Lung (tissue), 12 donors: ENCODE measurements around the gene TRIM44. TPM values are rescaled to one million over a fixed set of nuclear protein-coding genes. Genes with fewer than 3 reads are reported as not detected.

Experiments
- ATAC-seq: fragments of 200-7000 bp; cut with Tn5 transposase; one replicate; pipeline ENCODE4 v1.9.1; 2020; ENCODE audit warnings: moderate number of reproducible peaks; ENCODE audit not compliant: insufficient read depth, low FRiP score
- DNase-seq, 3 donors: peaks; one replicate each; pipeline ENCODE4 v3.0.0-alpha.2; 2013 to 2017
- H3K27ac ChIP-seq, 2 donors: one replicate each; pipeline ENCODE4 v1.5.1; 2013; ENCODE audit warnings: mild to moderate bottlenecking in 2 of 2, moderate library complexity in 2 of 2, control low read depth in 1 of 2, inconsistent platforms in 1 of 2, low read depth in 1 of 2, low read length in 1 of 2
- H3K27me3 ChIP-seq, 3 donors: one replicate each; pipeline ENCODE4 v1.5.1; 2013; ENCODE audit warnings: low read length in 2 of 3; ENCODE audit not compliant: control insufficient read depth in 3 of 3, insufficient read depth in 3 of 3
- H3K36me3 ChIP-seq, 4 donors: one replicate each; pipeline ENCODE4 v1.5.1; 2013; ENCODE audit warnings: low read length in 4 of 4, mild to moderate bottlenecking in 1 of 4, moderate library complexity in 1 of 4; ENCODE audit not compliant: control insufficient read depth in 4 of 4, insufficient read depth in 4 of 4
- H3K4me1 ChIP-seq, 5 donors: one replicate each; pipeline ENCODE4 v1.5.1; 2013; ENCODE audit warnings: low read length in 5 of 5, mild to moderate bottlenecking in 2 of 5, moderate library complexity in 1 of 5; ENCODE audit not compliant: control insufficient read depth in 5 of 5, insufficient read depth in 5 of 5
- H3K4me3 ChIP-seq: one replicate; pipeline ENCODE4 v1.5.1; 2013; ENCODE audit warnings: mild to moderate bottlenecking, control low read depth, moderate library complexity
- H3K9ac ChIP-seq, 2 donors: one replicate each; pipeline ENCODE4 v1.5.1; 2013; ENCODE audit warnings: low read length in 2 of 2, control low read depth in 1 of 2; ENCODE audit not compliant: insufficient read depth in 1 of 2
- H3K9me3 ChIP-seq, 4 donors: one replicate each; pipeline ENCODE4 v1.5.1; 2013; ENCODE audit warnings: low read length in 3 of 4, mild to moderate bottlenecking in 1 of 4, moderate library complexity in 1 of 4; ENCODE audit not compliant: control insufficient read depth in 4 of 4, insufficient read depth in 3 of 4
- WGBS, 2 donors: extraction: QIAGEN DNeasy Blood & Tissue Kit; methylation state at CpG; one replicate each; pipeline ENCODE4 v1.1.7; 2013; 5-methylcytosine and 5-hydroxymethylcytosine counted together
- polyA plus RNA-seq, 2 donors: library from polyadenylated mRNA; stranded (reverse); fragments of 200-250 nt; gene quantifications; one replicate each; pipeline ENCODE4 v1.2.1, GENCODE V29; 2013
- total RNA-seq, 2 donors: library from RNA; depleted of rRNA in 1 of 2; stranded (reverse); fragments of >200 nt in 1 of 2; gene quantifications; one replicate each; pipeline ENCODE4 v1.2.1, GENCODE V29; 2014 to 2021
- TF ChIP-seq, protein P1 (sequence below): IDR thresholded peaks from 2 replicates; pipeline ENCODE4 v1.5.1; 2012; ENCODE audit warnings: mild to moderate bottlenecking; ENCODE audit errors: control extremely low read depth, extremely low read depth
- donor health status: control.
- donor health status: control.
- donor health status: Bipolar disorder and iron deficiency.
- donor health status: healthy.
- donor health status: DM: yes; HTN: yes; CAD: no.

Gene TRIM44
- total and polyA plus RNA-seq, 4 donors, result 9.1 to 62.2 (median 22.7) TPM

DNA sequence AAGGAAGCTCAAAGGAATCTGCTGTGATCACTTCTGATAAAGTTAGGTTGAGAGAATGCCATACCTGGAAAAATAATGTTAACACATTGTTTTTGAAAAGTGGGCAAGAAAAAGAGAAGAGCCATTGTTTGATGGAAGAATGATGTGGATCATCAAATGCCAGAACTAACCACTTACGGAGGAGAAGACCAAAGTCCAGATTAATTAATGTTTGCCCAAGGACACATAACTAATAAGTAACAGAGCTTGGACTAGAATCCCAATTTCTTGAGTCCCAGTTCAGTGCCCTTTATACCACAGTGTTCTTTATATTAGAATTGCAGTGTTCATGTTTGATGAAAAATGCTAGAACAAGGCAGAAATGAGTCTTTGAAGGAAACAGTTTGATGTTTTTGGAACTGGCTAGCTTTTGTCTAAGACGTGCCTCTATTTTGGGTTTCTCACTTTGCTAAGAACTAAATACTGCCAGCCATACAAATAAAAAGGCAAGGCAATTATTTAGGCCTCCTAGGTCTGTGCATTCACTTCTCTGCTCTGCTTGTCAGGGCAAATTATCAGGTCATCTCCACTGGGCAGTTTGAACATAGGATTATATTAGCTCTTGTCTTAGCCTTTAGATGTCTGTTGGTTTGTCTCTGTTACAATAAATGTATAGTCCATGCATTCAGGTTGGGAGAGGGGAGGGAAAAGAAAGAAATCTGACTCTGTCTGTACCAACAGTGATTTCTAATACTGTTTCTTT is 72.3 kb downstream of the TRIM44 start:
- TF ChIP-seq, protein P1, sequence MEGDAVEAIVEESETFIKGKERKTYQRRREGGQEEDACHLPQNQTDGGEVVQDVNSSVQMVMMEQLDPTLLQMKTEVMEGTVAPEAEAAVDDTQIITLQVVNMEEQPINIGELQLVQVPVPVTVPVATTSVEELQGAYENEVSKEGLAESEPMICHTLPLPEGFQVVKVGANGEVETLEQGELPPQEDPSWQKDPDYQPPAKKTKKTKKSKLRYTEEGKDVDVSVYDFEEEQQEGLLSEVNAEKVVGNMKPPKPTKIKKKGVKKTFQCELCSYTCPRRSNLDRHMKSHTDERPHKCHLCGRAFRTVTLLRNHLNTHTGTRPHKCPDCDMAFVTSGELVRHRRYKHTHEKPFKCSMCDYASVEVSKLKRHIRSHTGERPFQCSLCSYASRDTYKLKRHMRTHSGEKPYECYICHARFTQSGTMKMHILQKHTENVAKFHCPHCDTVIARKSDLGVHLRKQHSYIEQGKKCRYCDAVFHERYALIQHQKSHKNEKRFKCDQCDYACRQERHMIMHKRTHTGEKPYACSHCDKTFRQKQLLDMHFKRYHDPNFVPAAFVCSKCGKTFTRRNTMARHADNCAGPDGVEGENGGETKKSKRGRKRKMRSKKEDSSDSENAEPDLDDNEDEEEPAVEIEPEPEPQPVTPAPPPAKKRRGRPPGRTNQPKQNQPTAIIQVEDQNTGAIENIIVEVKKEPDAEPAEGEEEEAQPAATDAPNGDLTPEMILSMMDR, result no peak
- DNase-seq, result no peak
- Histone ChIP-seq H3K36me3 (peaks cover 2 to 25% (median 18%) of the 10 kb centered on the region in 4 donors), H3K4me3 (no peak overlapping the region), H3K4me1 (peaks cover 0 to 5% (median 0%) of the 10 kb centered on the region in 5 donors), H3K9ac (no peak overlapping the region), H3K27ac (no peak overlapping the region), H3K27me3 (no peaks in the 10 kb centered on the region), H3K9me3 (peaks cover 0 to 4% (median 3%) of the 10 kb centered on the region in 4 donors)
- WGBS, 2 donors, result 87 to 92% methylated on average over 2 of the region's 2 CpGs
- ATAC-seq, result no peak

DNA sequence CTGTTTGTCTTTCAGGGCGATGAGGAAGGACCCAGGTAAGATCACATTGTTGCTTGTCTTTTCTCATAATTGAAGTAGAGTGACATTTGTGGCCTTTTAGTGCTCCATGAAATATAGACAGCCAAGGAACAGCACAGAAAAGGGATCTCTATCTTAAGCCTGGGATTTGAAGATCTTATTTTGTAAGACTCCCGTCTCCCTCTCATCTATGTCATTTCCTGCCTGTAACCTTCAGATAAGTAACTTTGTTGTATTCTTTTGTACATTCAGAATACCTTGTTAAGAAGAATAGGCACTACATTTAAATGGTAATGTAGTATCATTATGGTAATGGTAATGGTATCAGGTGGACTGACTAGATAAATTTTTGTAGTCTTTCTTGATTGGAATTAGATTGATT is 72.8 kb downstream of the TRIM44 start:
- Histone ChIP-seq H3K36me3 (peaks cover 2 to 25% (median 14%) of the 10 kb centered on the region in 4 donors), H3K9ac (no peak overlapping the region), H3K27ac (no peak overlapping the region), H3K27me3 (no peaks in the 10 kb centered on the region), H3K9me3 (peaks cover 0 to 3% (median under 1%) of the 10 kb centered on the region in 4 donors), H3K4me3 (no peak overlapping the region), H3K4me1 (peaks cover 0 to 5% (median 0%) of the 10 kb centered on the region in 5 donors)
- TF ChIP-seq, protein P1, result no peak
- 58 to 70% methylated on average over 2 of the region's 2 CpGs for WGBS, 2 donors
- ATAC-seq (no peak), DNase-seq (no peak)

DNA sequence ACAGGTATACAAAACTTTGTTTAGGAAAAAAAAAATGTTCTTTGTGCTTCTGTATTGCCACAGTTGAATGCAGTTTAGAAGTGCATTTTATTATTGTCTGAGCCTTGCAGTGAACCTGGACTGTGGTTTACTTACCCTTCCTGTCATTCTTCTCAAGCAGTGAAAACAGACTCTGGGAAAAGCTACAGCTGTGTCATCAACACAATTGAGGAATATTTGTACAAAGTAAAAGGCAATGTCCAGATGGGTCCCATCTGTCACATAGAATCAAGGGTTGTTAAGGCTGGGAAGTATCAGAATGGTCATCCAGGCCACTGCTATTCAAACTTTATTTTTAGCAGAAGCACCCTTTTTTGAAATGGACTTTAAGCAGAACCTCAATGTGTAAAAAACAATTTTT is 73.3 kb downstream of the TRIM44 start:
- TF ChIP-seq, protein P1, result no peak
- Histone ChIP-seq H3K9ac (no peak overlapping the region), H3K4me1 (peaks cover 0 to 5% (median 0%) of the 10 kb centered on the region in 5 donors), H3K36me3 (peaks cover 2 to 25% (median 13%) of the 10 kb centered on the region in 4 donors), H3K27me3 (no peaks in the 10 kb centered on the region), H3K4me3 (no peak overlapping the region), H3K27ac (no peak overlapping the region), H3K9me3 (peaks cover 0 to 3% (median 0%) of the 10 kb centered on the region in 4 donors)
- peak in 2 of 3 donors; percentile 20 to 38 for DNase-seq
- no peak for ATAC-seq

DNA sequence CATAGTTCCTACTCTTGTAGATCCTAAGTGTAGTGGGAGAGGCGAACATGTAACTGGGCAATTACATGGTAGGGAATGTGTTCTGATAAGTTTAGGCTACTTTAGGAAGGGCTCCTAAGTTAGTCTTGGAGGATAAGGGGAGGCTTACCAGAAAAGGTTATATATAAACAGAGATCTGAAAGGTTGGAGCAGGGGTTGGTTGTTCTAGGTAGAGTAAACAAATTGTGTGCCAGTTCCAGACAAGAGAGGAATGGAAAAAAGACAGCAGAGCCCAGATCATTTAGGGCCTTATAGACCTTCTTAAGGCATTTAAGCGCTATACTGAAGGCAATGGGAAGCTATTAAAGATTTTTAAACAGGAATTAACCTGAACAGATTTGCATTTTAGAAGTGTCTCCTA is 74.4 kb downstream of the TRIM44 start:
- 99% methylated on average over 2 of the region's 2 CpGs for WGBS, 2 donors
- TF ChIP-seq, protein P1, result no peak
- no peak overlapping the region for H3K4me3 ChIP-seq
- ATAC-seq (no peak), DNase-seq (no peak)
- H3K9ac ChIP-seq, result no peak overlapping the region
- H3K36me3 ChIP-seq, result peaks cover 2 to 25% (median 12%) of the 10 kb centered on the region in 4 donors
- no peak overlapping the region for H3K27ac ChIP-seq
- peaks cover 0 to 5% (median 0%) of the 10 kb centered on the region in 5 donors for H3K4me1 ChIP-seq
- peaks cover 0 to 3% (median 0%) of the 10 kb centered on the region in 4 donors for H3K9me3 ChIP-seq
- H3K27me3 ChIP-seq, result no peaks in the 10 kb centered on the region
